GM20431 (cell line): ENCODE measurements around the gene ETS2.
"Not testable (repeated sequence)": the region's sequence is repeated elsewhere in the genome, so short reads cannot be mapped to it uniquely, and the experiment has no call there.

Source experiments
- in situ Hi-C: fragments of 300-500 bp; cut with MseI, MboI; formaldehyde crosslinking; loops from one replicate; pipeline ENCODE4 v1.15.0; 2020; ENCODE audit warnings: low sequenced_read_pairs; ENCODE audit not compliant: unreplicated experiment

Gene ETS2

GRCh38 chr21:38814126-38815059 is 8.7 kb downstream of the ETS2 start:
- in situ Hi-C loops, result no loop called here

DNA sequence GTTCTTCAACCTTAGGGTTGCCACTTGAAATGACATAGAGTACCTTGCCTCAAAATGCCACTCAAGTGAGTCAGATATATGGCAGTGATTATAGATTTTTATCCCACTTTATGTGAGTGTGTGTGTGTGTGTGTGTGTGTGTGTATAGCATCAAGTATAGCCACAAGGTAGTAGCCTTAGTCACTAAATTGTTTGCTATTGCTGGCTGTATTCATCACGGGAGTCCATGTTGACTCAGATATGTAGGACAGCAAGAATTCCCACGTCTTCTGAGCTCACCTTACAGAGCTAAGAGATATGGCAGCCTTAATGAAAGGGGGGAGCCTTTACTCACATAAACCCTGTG is 9.3 kb downstream of the ETS2 start:
- in situ Hi-C loops, result no loop called here

GRCh38 chr21:38816400-38816977 is 10.8 kb downstream of the ETS2 start:
- in situ Hi-C loops, result no loop called here

- in situ Hi-C loops, result no loop called here
Observed at GRCh38 chr21:38817371-38818324, 11.9 kb downstream of the ETS2 start.

DNA sequence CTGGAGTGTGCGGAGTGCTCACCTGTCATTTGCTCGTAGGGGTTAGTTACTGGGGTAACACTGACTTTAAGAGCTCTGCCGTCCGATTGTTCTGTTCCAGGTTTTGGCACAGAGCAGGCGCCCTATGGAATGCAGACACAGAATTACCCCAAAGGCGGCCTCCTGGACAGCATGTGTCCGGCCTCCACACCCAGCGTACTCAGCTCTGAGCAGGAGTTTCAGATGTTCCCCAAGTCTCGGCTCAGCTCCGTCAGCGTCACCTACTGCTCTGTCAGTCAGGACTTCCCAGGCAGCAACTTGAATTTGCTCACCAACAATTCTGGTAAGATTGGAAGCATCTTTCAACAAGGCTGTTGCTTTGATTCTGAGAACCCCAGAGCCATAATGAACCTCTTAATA is 12.6 kb downstream of the ETS2 start:
- in situ Hi-C loops, result no loop called here

GRCh38 chr21:38819051-38819718 is 13.5 kb downstream of the ETS2 start:
- in situ Hi-C loops, result no loop called here

DNA sequence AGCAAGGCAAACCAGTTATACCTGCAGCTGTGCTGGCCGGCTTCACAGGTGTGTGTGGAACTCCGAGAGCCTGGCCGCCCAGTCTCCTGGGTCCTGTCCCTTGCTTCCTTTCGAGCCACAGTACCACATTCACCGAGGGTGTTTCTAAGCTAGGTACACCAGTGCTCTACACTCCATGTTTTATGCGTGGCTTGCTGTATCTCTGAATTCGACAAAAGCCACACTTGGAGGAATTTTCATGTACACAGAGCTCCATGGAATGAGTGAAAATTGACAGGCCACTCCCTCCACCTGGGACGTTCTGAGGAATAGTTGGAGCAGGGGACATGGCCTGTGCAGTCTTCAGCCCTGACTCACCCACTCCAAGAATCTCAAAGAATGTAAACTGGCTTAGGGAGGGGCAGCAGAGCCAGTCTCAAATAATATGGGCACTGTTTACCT is 14.0 kb downstream of the ETS2 start:
- in situ Hi-C loops, result no loop called here

GRCh38 chr21:38820471-38821239 is 14.9 kb downstream of the ETS2 start:
- in situ Hi-C loops, result no loop called here

GRCh38 chr21:38821248-38821647 is 15.5 kb downstream of the ETS2 start:
- in situ Hi-C loops, result no loop called here

GRCh38 chr21:38821959-38822682 is 16.4 kb downstream of the ETS2 start:
- in situ Hi-C loops, result no loop called here

- in situ Hi-C loops, result no loop called here
Observed at GRCh38 chr21:38822778-38823238, 17.1 kb downstream of the ETS2 start.

- in situ Hi-C loops, result no loop called here
Observed at GRCh38 chr21:38823737-38824123, 18.0 kb downstream of the ETS2 start.

- in situ Hi-C loops, result no loop called here
Observed at GRCh38 chr21:38824124-38824822, 18.5 kb downstream of the ETS2 start.

DNA sequence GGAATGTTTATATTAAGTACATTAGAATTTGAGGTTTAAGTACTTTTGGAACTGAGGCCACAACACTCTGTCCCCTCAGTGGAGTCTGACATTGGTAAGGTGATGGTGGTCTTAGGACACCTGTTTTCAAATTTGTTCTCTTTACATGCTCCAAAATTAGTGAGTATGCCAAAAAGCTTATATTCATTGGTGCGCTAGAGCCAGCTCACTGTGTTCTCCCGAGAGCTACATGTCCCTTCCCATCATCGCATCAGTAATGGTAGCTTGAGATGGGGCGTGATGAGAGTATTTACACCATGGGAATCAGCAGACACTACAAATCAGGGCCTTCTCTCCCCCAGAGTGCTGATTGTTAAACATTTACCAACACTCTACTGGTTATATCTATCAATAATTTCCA is 19.5 kb downstream of the ETS2 start:
- in situ Hi-C loops, result no loop called here

- in situ Hi-C loops, result no loop called here
Observed at GRCh38 chr21:38825921-38826320, 20.2 kb downstream of the ETS2 start.

DNA sequence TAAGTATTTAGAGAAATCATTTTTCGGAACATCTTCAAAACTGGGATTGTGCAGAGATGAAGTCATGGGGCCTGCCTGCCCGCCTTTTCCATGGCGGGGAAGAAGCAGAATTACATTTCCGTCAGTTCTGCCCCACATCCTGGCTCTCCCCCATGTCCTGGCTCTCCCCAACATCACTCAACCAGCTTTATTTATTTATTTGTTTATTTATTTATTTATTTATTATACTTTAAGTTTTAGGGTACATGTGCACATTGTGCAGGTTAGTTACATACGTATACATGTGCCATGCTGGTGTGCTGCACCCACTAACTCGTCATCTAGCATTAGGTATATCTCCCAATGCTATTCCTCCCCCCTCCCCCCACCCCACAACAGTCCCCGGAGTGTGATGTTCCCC is 22.4 kb downstream of the ETS2 start:
- in situ Hi-C loops, result not testable (repeated sequence)

DNA sequence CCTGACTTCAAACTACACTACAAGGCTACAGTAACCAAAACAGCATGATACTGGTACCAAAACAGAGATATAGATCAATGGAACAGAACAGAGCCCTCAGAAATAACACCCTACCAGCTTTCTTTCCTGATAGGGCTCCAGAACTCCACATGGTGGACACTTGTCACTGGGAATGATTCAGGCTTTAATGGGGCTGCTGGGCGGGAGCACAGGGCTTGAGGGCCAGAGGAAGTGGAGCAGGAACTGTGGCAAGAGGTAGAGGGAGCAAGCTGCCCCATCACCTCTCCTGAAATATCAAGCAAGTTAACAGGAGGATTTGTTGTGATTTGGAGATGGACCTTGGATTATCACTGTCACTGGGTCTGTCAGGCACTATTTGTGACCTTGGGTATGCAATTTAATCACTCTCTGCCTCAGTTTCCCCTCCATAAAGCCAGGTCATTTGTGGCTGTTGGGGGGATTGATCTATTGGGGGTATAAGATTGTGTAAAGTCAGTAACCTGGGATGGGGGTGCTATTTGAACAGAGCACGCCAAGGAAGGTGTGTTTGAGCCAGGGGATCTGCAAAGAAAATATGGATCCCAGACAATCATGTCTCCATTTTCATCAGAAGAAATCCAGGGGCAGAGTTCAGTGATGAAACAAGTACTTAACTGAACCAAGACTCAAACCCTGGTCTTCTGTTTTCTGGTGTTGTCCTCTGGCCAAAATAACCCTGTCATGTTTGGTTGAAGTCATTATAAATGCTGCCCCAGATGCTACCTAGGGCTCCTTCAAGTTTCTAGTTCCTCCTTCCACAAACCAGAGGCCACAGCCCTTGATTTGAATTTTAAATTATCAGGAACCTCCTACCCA is 25.2 kb downstream of the ETS2 start:
- in situ Hi-C loops, result no loop called here
